NOMO-1 treated with dmso at 0.1 percent for 144 hours (cell line): Measurements from ENCODE around the gene SEPTIN12.

Source experiments
- DNase-seq: peaks from one replicate; lab custom pipeline; 2025; ENCODE audit not compliant: unreplicated experiment; lab: John Stamatoyannopoulos, UW

The SEPTIN12 gene

GRCh38 chr16:4734063-4734729 lies 53.9 kb downstream of the SEPTIN12 start, which contains the start of the genes ANKS3 and DNAAF8:
Gene ANKS3 (minus strand): TSS chr16:4734271. CDS start chr16:4730149, 4,122 bp downstream.
Gene DNAAF8 (plus strand): TSS chr16:4734537. CDS start chr16:4736515, 1,978 bp downstream.
- DNase-seq, result peak; percentile 94

GRCh38 chr16:4733747-4734062 lies 54.4 kb downstream of the SEPTIN12 start:
- no peak for DNase-seq

GRCh38 chr16:4733211-4733742 lies 54.9 kb downstream of the SEPTIN12 start:
- DNase-seq, result no peak

- DNase-seq, result no peak
These were observed 58.3 kb downstream of the SEPTIN12 start for GRCh38 chr16:4729876-4730275.

DNA sequence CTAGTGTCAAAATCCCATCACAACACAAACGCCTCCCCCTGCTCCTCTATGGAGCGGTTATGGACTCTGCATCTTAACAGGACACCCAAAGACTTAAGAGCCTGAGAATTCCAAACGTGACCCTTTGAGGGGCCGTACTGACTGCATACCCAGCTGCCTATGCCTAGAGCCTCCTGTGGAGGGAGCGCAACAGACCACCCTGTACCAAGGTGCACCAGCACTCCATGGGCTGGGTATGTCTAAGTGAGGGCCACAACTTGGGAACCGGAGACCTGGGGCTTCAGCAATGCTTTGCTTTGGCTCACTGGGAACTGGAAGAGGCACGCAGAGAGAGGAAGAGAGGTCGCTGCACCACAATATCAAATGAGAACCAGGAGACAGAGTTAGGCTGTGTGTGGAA lies 59.5 kb downstream of the SEPTIN12 start:
- no peak for DNase-seq
